ENCODE measurements around the gene GSK3A.
A peak's percentile ranks its signal among the peaks of the same experiment; 100 is the strongest.

GSK3A gene

DNA sequence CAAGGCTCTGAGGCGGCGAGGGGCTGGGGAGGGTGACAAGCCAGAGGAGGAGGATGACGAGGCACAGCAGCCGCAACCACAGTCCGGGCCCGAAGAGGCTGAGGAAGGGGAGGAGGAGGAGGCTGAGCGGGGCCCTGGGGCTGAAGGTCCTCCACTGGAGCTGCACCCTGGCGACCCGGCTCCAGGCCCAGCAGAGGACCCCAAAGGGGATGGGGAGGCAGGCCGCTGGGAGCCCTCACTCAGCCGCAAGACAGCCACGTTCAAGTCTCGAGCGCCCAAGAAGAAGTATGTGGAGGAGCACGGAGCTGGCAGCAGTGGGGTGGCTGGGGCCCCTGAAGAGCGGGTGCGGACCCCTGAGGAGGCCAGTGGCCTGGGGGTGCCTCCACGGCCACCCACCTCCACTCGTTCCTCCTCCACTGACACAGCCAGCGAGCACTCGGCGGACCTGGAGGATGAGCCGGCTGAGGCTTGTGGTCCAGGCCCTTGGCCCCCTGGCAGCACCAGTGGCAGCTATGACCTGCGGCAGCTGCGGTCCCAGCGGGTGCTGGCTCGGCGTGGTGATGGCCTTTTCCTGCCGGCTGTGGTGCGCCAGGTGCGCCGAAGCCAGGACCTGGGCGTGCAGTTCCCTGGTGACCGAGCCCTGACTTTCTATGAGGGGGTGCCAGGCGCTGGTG, 29.6 kb upstream of the GSK3A start:
- H3K4me3 ChIP-seq (ENCODE audit: low read depth, low read length) = no peak overlapping the region
- no peak for DNase-seq
- TF ChIP-seq, protein P1, sequence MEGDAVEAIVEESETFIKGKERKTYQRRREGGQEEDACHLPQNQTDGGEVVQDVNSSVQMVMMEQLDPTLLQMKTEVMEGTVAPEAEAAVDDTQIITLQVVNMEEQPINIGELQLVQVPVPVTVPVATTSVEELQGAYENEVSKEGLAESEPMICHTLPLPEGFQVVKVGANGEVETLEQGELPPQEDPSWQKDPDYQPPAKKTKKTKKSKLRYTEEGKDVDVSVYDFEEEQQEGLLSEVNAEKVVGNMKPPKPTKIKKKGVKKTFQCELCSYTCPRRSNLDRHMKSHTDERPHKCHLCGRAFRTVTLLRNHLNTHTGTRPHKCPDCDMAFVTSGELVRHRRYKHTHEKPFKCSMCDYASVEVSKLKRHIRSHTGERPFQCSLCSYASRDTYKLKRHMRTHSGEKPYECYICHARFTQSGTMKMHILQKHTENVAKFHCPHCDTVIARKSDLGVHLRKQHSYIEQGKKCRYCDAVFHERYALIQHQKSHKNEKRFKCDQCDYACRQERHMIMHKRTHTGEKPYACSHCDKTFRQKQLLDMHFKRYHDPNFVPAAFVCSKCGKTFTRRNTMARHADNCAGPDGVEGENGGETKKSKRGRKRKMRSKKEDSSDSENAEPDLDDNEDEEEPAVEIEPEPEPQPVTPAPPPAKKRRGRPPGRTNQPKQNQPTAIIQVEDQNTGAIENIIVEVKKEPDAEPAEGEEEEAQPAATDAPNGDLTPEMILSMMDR (IDR thresholded peaks at IDR 0.05; ENCODE audit: low read depth, low read length, missing control alignments) = no peak
- peaks cover 33% of the 10 kb centered on the region for H3K36me3 ChIP-seq (replicated peaks)
- in situ Hi-C loops (cut with HindIII; ENCODE audit: low pct_ligation_motif_present, low sequenced_read_pairs) = no loop called here
- H3K27me3 ChIP-seq (replicated peaks) = no peaks in the 10 kb centered on the region
- H3K27ac ChIP-seq = no peak overlapping the region

DNA sequence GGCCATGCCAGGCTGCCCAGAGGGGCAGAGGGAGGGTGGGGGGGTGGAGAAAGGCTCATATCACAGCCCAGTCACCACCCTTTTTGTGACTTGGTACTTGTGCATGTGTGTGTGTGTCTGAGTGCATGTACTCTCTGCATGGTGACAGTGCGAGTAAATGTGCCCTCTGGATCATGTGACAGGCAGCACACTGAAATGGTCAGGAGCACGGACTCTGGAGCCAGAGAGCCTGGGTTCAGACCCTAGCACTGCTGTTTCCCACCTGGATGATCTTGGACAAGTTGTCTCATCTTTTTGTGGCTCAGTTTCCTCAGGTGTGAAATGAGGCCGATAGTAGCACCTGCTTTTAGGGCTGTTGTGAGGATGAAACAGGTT, 28.6 kb upstream of the GSK3A start:
- TF ChIP-seq, protein P1 (IDR thresholded peaks at IDR 0.05; ENCODE audit: low read depth, low read length, missing control alignments) = no peak
- Histone ChIP-seq H3K36me3 (replicated peaks) (peaks cover 31% of the 10 kb centered on the region), H3K4me3 (ENCODE audit: low read depth, low read length) (peak overlapping the region; percentile 72), H3K27ac (peak overlapping the region; percentile 86), H3K27me3 (replicated peaks) (no peaks in the 10 kb centered on the region)
- in situ Hi-C loops (cut with HindIII; ENCODE audit: low pct_ligation_motif_present, low sequenced_read_pairs) = no loop called here
- DNase-seq = no peak

DNA sequence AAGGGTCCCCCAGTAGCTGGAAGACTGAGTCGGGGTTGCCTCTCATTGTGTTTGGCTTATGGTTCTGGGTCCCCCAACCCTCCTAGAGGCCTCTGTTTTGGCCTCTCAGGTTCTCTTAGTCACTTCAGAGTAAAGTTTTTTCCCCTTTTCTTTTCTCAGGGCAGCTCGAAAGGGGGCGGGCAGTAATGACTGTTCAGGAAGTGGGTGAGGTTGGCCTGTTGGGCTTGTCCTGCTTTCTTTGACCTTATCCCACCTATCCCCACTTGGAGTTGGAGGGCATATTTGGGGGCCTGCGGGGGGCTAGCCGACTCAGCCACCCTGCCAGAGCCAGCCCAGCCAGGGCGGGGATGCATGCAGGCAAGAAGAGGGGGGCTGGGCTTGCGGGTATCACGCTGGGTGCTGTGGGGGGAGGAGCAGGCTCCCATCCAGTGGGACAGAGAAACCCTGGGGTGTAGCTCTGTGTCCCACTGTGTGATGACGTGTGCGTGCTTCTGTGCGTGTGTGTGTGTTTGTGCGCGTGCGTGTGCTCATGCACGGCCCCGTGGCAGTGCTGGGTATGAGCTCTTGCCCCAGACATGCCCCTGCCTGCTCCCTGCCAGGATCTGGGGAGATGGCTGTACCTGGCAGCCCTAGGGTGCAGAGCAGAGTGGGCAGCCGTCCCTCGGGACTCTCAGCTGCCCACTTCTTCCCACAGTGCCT, 28.1 kb upstream of the GSK3A start:
- in situ Hi-C loops (cut with HindIII; ENCODE audit: low pct_ligation_motif_present, low sequenced_read_pairs) = no loop called here
- H3K36me3 ChIP-seq (replicated peaks) = peaks cover 31% of the 10 kb centered on the region
- H3K27me3 ChIP-seq (replicated peaks) = no peaks in the 10 kb centered on the region
- TF ChIP-seq, protein P1 (IDR thresholded peaks at IDR 0.05; ENCODE audit: low read depth, low read length, missing control alignments) = no peak
- H3K27ac ChIP-seq = peak overlapping the region; percentile 86
- peak overlapping the region; percentile 72 for H3K4me3 ChIP-seq (ENCODE audit: low read depth, low read length)
- peak; percentile 70 for DNase-seq

DNA sequence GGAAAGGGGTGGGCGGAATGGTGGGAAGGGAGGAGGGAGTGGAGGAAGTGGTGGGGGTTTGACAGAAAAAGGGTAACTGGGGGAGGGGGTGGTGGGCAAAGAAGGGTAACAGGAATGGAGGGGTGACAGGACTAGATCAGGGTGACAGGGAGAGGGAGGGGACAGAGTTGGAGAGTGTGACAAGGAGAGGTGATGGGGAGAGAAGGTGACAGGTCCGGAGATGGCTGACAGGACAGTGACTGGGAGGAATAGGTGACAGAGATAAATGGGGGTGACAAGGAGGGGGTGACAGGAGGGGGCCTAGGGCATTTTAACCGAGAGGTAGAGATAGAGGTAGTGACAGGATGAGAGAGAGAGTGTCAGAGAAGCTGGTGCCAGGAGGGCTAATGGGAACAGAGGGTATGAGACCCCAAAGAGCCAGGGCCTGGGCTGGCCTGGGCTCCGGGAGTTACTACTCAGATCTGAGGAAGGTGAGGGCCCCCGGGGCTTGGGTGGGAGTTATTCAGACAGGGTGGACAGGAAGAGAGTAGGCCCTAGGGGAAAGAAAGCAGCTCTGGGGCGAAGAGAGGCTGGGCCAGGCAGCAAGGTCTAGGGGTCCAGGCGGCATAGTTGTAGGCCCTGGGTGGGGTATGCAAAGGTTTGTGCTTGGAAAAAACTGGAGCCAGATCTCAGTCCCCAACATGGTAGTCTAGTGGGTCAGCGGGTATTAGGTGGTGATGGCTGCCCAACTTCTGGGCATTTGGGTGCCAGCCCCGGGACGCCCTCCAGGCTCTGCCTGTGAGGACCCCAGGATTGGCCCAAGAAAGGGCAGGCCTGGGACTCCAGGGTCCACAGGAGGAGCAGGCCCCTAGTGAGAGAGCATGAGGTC, 27.3 kb upstream of the GSK3A start:
- H3K27me3 ChIP-seq (replicated peaks) = no peaks in the 10 kb centered on the region
- TF ChIP-seq, protein P1 (IDR thresholded peaks at IDR 0.05; ENCODE audit: low read depth, low read length, missing control alignments) = no peak
- in situ Hi-C loops (cut with HindIII; ENCODE audit: low pct_ligation_motif_present, low sequenced_read_pairs) = no loop called here
- no peak for DNase-seq
- H3K36me3 ChIP-seq (replicated peaks) = peaks cover 26% of the 10 kb centered on the region
- peak overlapping the region; percentile 72 for H3K4me3 ChIP-seq (ENCODE audit: low read depth, low read length)
- peak overlapping the region; percentile 86 for H3K27ac ChIP-seq

DNA sequence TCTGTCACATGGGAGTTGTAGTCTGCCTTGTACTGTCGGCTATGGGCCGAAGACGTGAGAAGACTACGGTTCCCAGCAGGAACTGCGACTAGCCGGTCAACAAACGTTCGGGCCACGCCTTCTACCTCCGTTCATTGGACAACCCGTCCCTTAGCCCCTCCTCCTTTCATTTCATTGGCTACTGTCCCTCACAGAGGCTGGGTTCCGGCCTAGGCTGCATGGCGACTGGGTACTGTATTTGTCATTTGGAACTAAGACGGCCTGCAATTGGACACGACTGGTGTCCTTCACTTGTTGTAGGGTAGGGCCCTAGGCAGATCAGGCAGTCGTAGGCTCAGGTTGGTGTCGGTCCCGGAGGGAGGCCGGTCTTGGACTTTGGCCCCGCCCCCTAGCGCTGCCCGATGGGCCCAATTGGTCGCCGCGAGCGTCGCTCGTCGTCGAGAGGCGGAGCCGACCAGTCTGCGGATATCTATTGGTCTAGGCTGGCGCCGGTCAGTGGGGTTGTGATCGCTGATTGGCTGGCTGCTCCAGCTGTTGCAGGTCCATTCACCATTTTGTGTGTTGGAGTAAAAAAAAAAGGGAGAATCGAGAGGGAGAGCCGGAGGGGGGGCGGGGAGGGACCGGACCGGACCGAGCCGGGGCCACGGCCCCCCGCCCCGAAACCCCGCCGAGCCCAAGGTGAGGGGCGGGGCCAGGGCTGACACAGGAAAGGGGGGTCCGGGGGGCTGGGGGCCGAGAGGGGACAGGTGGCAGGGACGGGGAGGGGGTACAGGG, 26.5 kb upstream of the GSK3A start, which contains the start of gene CIC:
Gene CIC (plus strand): TSS at position 549 of the 774 bp plus-strand sequence. CDS start 2,532 bp downstream, outside the sequence.
- Histone ChIP-seq H3K36me3 (replicated peaks) (peaks cover 18% of the 10 kb centered on the region), H3K4me3 (ENCODE audit: low read depth, low read length) (peak within 1 kb of the TSS; percentile 84), H3K27ac (peak within 1 kb of the TSS; percentile 99), H3K27me3 (replicated peaks) (no peaks in the 10 kb centered on the region)
- in situ Hi-C loops (cut with HindIII; ENCODE audit: low pct_ligation_motif_present, low sequenced_read_pairs) = no loop called here
- DNase-seq = peak; percentile 100
- TF ChIP-seq, protein P1 (IDR thresholded peaks at IDR 0.05; ENCODE audit: low read depth, low read length, missing control alignments) = no peak

All from brain microvascular endothelial cell (primary cell).